Fibroblast of skin of scalp (primary cell): ENCODE data around the gene RASSF8.
A peak's percentile ranks its signal among the peaks of the same experiment; 100 is the strongest.

Source experiments
- DNase-seq: peaks from one replicate; pipeline ENCODE4 v3.0.0-alpha.2; 2013

RASSF8 gene

DNA sequence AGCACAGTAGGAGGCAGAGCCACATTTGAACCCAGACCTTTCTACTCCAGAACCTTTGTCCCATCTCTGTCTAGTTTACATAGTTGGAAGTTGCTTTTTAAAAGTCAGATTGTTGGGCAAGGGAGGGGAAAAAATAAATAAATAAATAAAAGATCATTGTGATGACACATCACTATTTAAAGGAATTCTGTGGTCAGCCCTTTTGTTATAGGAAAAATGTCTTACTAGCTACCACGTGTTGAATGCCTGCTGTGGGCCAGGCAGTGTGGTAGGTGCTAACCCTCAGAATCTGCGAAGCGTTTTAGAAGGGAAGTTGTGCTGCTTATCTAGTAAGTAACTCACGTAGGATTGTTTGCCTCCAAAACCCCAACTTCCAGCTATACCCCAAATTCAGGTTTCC is 104.1 kb downstream of the RASSF8 start:
- DNase-seq: peak; percentile 85

DNA sequence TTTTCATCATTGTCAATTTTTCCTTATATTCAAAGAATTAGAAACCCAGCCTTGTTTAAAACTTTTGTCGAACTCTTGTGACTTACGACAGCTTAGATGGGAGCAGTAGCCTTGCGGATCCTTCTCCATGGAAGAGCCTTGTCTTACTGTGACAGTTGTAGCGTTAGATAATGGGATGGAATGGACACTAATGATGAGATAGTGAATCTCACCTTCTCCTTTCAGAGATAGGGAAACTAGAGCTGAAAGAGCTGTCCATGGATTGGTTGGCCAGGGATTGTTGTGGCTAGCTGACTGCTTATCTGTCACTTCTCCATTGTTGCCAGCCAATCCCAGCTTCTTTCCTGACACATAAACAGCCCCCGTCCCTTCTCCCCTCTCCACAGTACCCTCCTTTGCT is 107.0 kb downstream of the RASSF8 start:
- DNase-seq: no peak

DNA sequence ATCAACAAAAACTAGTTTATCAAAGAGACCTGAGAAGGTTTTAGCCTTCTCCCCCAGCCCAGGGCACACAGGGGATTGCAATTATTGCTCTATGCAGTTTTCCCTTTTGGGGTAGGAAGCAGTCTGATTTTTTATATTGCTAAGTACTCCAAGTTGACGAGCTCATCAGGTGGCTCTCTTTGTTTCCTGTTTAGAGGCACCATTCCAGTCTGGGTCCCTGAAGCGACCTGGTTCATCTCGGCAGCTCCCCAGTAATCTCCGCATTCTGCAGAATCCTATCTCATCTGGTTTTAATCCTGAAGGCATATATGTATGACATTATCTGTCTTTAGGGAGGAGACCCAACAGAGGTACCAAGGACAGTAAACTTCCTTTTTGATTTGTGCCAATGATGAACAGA is 110.0 kb downstream of the RASSF8 start:
- DNase-seq: no peak

DNA sequence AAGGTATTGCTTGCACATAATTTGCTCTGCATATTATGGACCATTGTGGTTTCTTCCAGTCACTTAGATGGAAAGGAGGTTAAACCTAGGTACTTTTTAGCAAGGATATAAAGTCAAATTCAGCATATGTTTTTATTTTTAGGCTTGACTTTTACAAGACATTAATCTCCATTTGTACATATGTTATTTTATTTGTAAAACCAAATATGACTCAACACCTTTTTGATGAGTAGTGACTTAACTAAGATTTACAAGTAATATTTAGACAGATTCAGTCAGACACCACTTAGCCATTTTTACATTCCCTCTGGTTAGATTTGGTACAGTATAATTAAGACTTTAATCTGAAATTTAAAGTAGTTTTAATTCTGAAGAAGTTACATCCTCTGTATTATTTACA is 111.3 kb downstream of the RASSF8 start:
- DNase-seq: no peak

DNA sequence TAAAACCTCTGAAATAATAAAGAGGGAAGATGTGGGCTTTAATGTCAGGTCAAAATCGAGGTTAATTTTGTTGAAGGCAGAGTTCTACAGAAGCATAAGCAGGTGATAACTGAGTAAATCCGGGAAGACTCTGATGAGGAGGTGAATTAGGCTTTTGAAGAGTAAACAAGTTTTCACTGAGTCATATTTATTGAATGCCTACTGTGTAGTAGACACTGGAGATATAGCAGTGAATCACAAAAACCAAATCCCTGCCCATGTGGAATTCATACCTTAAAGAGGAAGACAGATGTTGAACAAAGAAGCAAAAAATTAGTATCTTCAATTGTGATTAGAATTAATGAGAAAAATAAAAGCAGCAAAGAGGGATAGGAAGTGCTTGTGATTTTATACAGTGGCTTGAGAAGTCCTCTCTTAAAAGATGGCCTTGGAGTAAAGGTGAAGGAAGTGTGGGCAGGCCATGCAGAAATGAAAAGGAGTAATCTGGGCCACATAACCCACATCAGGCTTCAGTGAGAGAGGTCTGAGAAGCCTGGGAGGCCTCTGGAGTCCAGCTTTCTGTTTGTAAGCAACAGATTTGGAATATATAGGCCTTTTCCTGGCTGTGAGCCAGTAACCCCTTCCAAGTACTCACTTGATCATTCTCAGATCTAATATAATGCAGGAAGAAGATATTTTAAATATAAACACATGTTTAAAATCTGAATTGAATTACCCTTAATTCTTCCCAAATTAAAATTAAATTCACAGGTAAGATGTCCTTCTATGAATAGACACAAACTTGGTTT is 119.6 kb downstream of the RASSF8 start:
- DNase-seq: peak; percentile 18

DNA sequence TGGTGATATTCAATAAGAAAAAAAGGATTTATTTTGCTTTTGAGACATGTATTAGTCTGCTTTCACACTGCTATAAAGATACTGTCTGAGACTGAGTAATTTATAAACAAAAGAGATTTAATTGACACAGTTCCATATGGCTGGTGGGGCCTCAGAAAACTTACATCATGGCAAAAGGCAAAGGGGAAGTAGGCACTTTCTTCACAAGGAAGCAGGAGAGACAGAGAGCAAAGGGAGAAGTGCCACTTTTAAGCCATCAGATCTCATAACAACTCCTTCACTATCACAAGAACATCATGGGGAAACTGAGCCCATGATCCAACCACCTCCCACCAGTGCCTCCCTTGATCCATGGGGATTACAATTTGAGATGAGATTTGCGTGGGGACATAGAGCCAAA is 122.4 kb downstream of the RASSF8 start:
- no peak for DNase-seq

DNA sequence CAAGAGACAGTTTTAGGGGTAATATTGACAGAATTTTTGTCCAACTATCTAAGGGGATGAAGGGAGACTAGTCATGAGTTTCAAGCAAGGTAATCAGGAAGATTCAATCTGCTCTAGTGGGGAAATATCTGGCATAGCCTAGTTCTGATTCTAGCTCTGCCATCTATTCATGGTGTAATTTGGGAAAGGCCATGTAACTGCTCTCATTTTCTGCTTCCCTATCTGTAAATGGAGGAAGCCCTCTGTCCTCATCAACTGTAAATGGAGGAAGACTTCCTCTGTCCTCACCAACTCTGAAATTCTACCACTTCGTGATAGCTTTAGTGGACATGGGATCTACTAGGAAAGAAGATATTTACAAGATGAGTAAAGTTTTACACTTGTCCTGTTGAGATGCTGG is 128.5 kb downstream of the RASSF8 start:
- DNase-seq: no peak

DNA sequence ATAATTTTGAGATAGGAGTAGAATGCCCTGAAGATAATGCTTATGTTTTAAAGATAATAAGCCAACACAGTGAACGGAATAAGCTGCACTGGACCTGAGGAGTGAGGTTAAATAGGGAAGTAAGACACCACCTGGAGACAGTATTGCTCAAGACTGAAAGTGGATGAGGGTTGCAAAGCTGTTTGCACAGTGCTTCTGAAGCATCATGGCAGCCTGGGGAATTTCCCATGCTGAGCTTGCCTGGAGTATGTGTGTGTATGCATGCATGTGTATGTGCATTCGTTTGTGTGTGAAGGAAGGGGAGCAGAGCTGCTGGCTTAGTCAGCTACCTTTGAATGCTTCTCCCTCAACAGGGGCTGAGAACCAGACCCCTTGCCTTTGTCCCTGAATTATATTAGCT is 130.5 kb downstream of the RASSF8 start:
- DNase-seq: no peak

DNA sequence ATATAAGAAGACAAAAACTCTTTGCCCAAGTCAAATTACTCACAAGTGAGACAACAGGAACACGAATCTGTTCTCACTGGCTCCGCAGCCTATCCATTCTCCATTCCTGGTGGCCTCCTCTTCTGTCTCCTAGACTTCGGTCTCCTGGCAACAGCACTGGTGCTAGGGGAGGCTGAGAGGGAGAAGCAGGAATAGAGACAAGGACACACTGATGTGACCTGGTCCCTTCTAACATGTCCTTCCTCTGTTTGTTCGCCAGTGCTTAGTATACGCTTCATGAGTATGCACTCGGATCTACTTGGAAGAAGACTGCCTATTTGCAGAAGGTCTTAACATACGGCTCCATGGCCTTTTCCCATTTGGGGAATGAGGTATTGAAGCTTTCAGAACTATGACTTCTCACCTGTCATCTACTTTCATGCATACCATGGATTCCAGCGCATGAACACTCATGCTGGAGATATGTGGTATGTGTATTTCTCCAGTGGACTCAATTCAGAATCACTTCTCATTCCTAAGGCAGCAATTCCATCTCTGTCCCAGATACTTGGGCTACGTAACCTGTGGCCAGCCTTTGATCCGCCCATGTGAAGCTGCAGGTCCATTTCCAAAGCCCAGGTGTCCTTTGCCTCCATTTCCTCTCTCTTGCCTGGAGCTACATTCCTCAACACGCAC is 132.5 kb downstream of the RASSF8 start:
- DNase-seq: peak; percentile 19

DNA sequence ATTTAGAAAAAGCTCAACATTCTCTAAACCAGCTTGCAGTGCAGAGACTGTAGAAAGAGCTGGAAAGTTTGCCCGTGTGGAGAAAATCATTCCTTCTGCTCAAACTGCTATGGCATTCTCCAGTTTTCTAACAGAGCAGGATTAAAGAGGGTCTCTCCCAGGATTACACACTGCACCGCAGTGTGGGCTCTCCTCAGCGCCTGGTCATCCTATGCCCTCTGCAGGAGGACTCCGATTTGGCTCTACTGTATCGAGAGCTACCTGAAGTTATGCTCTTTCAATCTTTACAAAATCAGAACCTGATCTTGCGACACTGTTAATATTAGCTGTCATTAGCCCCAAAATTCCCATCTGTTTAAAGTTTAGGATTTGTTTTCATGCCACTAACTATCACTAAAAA is 133.3 kb downstream of the RASSF8 start:
- DNase-seq: peak; percentile 31

DNA sequence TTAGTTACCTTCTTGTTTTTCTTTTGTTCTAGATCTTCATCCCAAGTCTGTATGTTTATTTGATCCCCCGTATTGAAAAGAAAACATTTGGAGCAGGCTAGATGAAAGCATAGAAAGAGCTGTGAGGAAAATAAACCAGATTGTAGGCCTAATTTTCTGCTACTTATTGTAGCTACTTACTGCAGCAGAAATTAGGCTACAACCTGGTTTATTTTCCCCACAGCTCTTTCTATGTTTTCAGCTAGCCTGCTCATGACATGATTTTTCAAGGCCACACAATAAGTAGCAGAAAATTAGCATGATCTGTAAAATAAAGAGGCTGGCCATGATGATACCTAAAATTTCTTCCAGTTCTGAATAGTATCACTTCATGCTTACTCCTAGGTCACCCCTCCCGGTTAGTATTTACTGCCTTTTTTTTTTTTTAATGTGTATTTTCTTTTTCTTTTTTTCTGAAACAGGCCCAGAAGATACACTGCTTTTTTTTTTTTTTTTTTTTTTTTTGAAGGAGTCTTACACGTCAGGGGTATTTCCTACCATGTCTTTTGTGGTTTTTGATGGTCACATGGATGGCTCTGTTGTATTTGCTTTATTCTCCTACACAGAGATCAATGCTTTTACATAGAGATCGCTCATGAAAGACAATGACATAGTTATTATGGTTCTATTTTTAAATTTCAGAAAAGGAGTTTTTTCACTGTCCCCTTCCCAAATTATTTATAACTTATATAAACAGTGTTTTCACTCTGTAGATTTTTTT is 134.0 kb downstream of the RASSF8 start:
- peak; percentile 33 for DNase-seq

DNA sequence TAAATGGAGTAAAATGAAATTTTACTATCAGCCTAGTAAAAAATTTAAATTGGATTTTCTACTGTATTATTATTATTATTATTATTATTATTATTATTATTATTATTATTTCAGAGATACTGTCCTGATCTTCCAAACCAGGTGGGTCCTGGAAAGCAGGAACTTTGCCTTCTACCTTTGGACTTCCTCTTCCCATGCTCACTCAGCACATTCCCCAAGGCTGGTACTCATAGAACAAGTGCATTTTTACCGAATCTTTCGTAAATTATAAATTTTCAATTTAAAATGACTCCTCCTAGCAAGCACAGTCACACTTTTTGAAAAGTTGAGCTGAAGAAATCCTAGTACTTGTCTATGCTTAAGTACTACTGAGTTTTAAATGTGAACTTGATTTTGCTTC is 136.7 kb downstream of the RASSF8 start:
- no peak for DNase-seq

DNA sequence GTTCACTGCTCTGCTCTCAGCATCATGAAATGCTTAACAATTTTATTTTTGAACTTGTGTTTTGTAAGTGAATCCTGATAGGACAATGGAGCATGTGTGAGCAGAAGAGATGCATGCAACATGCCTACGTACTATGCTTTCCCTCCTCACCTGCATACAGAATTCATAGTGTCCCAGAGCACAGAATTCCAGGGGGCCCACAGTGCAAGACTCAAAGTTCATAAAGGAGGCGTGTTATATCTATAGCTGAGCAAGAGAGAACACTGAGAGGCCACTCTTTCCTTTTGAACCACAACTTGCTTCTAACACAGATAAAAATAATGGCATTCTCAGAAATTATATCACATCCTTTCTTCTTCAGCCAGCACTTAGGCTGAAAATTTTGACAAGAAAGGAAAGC is 137.6 kb downstream of the RASSF8 start:
- DNase-seq: no peak

DNA sequence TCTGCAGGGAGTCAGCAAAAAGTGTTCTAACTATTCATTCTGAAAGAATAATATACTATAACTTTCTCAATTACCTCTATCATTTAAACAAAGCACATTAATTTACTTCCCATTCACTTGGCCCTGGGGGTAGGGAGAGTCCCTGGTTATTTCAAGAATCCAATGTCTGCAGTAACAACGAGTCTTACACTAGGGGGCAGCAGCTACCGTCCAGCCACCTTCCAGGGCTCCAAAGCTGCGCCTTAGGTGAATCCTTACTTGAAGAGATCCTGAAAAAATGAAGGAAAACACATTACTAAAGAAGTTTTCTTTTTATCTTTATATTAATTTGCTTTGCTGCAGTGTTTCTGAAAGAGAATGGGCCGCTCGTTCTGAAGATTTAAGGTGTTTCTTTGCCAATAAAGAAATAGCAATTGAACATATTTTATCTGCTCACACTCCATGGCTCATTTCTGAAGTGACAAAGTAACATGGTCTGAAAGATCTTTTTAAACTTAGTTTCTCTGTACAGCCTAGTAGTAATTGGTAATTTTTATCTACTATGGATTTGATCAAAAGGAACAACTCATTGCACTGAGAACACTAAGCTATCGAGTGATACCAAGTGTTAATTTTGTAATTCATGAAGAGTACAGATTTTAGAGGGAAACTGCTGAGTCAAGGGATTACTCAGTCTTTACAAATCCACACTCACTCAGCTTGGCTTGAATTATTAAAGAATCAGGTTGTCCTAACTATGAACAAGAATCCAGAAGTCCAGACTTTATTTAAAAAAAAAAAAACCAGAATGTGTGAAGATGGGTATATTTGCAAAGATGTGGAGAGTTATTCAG is 138.8 kb downstream of the RASSF8 start:
- peak; percentile 73 for DNase-seq

DNA sequence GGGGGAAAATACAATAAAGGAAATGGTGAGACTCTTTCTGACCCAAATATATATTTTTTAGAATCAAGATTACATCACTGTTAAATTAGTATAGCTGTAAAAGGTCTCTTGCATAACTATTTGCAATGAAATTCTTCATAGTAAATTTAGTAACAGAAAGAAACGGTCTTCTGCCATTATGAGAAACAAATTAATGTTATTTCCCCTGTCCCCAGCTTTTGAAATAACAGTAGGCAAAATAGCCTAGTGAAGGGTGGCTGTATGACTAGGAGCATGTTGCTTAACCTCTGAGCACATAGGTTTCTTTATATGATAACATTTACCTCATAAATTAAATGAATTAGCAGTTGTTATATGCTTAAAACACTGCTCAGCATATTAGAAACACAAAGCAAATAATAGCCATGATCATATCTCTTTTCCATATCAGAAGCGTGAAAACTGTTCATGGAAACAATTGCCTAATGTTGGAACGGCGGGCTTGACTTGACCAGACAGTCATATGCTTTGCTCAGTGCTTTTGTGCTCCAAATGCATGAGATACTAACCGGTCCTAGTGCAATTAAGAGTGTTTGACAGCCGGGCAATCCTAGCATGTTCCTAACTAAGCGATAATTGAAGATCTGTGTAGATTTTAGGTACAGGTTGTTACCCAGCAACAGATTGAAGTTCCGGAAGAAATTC is 142.3 kb downstream of the RASSF8 start:
- DNase-seq: no peak

DNA sequence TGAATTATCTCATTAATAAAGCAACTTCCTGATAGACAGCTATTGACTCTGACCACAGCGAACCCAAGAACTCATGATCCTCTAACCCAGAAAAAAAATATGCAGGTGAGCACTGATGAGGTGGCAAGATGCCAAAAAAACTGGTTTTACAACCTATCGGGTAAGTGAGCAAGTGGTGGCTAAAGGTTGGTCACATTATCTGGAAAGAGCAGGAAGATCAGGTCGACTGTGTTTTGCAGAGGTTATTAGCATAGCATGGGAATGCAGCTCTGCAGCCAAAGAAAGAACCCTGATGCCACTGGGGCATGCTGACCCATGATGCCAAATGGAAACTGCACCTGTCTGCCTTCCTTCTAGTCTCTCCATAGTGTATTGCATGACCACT is 142.9 kb downstream of the RASSF8 start:
- no peak for DNase-seq

DNA sequence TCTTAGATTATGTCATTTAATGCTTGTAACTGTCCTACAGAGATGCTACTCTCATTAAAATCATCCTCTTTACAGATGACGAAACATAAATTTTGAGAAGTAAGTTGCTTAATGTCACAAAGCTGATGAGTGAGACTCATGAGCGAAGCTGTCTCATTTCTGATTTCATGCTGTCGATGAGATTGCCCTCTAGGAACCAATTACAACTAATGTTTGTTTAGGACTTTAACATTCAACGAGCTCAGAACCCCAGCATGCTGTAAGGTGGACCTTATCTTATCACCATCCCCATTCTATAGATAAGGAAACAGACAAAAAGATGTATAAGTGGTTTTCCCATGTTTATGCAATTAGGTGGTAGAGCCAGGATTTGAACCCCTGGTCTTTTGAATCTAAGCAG is 143.3 kb downstream of the RASSF8 start:
- no peak for DNase-seq

DNA sequence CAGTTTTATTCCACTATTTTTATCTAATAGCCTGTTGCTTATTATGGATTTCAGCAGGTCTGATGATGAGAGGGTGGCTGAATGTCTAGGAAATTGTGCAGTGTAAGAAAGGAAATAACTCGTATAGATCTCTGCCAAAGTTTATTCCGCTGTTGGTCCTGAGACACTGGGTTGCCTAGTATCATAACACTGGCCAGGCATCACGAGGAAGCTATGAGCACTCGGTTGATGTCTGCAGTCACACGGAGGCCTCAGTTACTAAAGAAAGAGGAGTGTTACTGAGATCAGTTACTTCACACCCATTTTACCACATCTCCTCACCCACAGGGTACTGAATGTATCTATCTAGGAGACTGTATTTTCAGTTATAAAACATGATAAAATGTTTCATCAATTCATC is 144.5 kb downstream of the RASSF8 start:
- DNase-seq: no peak

DNA sequence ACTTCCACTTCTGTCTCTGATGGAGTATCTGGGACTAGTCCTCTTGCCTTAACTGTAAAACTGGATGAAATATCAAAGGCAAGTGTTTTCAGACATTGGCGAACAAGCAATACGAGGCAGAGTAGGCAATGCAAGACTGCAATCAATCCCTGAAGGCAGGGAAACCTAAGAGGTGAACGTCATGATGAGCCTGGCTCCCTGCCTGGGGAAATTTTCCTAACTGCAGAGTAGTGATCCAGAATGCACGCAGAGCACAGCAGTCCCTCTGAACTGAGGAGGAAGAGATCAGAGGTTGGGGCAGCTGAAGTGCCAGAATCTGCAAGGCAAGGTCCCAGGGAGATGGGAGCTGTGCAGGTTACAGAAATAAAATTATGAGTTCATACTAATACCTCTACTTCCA is 147.9 kb downstream of the RASSF8 start:
- DNase-seq: no peak

DNA sequence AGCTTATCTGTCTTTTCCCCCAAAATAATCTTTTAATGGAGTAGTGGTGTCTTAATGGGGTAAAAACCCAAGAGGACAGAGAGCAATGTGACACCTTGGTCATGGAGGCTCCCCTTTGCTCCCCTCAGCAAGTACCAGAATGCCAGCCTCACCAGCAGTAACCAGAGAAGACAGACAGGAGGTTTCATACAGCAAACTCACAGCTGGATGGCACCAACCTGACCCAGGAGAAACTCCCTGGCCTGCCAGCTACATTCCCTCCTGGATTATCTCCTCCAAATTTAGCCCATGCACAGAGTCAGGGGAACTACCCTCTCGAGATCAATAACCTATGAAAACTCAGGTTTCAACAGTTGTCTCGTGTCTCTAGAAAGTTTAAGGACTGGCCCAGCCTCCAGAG is 150.4 kb downstream of the RASSF8 start:
- no peak for DNase-seq

DNA sequence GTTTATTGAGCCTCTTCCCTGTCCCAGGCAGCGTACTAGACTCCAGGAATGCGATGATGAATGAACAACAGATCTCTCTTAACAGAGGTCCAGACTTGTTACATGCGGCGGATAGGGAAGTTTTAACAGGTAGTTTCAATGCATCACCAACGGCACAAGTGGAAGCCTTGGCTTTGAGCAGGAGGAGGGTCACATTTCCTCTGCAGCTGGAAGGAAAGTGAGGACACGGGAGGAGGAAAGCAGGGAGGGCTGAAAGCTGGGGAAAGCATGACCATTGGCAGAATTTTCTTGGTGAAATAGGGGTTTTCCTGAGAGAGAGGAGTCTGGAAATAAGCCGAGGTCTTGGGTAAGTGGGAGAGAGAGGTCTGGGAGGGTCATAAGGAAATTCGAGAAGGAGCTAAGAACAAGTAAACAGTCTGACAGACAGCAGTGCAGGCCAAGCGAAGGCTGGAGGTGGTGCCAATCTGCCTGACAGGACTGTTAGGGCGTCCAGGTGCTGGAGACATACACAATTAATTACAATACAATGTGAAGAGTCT is 150.9 kb downstream of the RASSF8 start:
- no peak for DNase-seq

DNA sequence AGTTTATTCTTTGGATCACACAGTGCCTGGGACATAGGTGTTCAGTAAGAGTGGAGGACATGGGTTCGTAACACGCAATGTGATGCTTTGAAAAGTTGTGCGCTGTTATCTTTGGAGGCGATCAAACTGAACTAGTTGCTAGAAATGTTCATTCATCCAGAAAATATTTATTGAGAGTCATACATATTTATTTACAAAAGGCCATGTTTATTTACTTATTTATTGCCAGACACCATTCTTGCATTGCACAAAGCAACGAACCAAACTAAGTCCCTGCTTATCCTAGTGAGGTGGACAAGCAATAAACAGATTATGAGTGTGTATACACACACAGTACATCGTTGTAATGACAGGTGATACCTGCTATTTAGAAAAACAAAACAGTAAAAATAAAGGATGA is 153.8 kb downstream of the RASSF8 start:
- DNase-seq: no peak
